Loucy (cell line): ENCODE data around the gene CLMN.

ENCODE experiments used
- H2AFZ ChIP-seq: fragments of 200-600 bp; sonication (generic); 2 replicates; pipeline ENCODE4 v1.6.0; 2016; ENCODE audit warnings: antibody characterized with exemption, mild to moderate bottlenecking, low read length, moderate library complexity
- H3F3A ChIP-seq: fragments of 200-600 bp; 2 replicates; pipeline ENCODE4 v1.6.0; 2016; ENCODE audit warnings: antibody characterized with exemption, low read depth, mild to moderate bottlenecking
- H3K27me3 ChIP-seq: fragments of 200-600 bp; sonication (generic); 2 replicates; pipeline ENCODE4 v1.6.1; 2014; ENCODE audit warnings: low read length, mild to moderate bottlenecking; ENCODE audit not compliant: insufficient read depth, poor library complexity, severe bottlenecking
- H3K36me3 ChIP-seq: fragments of 200-600 bp; sonication (generic); 2 replicates; pipeline ENCODE4 v1.6.1; 2016; ENCODE audit warnings: low read length; ENCODE audit not compliant: insufficient read depth
- H3K4me1 ChIP-seq: fragments of 200-600 bp; sonication (generic); 2 replicates; pipeline ENCODE4 v1.5.1; 2014; ENCODE audit warnings: low read length, mild to moderate bottlenecking; ENCODE audit not compliant: insufficient read depth, poor library complexity, severe bottlenecking
- H3K4me2 ChIP-seq: fragments of 200-600 bp; sonication (generic); 2 replicates; pipeline ENCODE4 v1.6.0; 2014; ENCODE audit warnings: antibody characterized with exemption, low read length, low read depth, mild to moderate bottlenecking; ENCODE audit not compliant: poor library complexity, severe bottlenecking
- H3K4me3 ChIP-seq: fragments of 200-600 bp; sonication (generic); 2 replicates; pipeline ENCODE4 v1.5.1; 2014; ENCODE audit warnings: low read length, mild to moderate bottlenecking, mixed read lengths; ENCODE audit not compliant: poor library complexity, severe bottlenecking
- H3K79me2 ChIP-seq: fragments of 200-600 bp; sonication (generic); 2 replicates; pipeline ENCODE4 v1.6.1; 2014; ENCODE audit warnings: low read length; ENCODE audit not compliant: insufficient read depth
- H3K9ac ChIP-seq: fragments of 200-600 bp; sonication (generic); 2 replicates; pipeline ENCODE4 v1.6.0; 2014; ENCODE audit warnings: mild to moderate bottlenecking, low read depth, low read length, moderate library complexity; ENCODE audit not compliant: poor library complexity, severe bottlenecking
- H3K9me2 ChIP-seq: fragments of 200-600 bp; sonication (generic); replicated peaks from 2 replicates; pipeline ENCODE4 v1.6.1; 2016; ENCODE audit warnings: low read depth, low read length, mixed read lengths
- H3K9me3 ChIP-seq: fragments of 200-600 bp; sonication (generic); 2 replicates; pipeline ENCODE4 v1.6.1; 2014; ENCODE audit warnings: mild to moderate bottlenecking, antibody characterized with exemption, low read length, low read depth; ENCODE audit not compliant: insufficient read depth
- H4K20me1 ChIP-seq: fragments of 200-600 bp; sonication (generic); 2 replicates; pipeline ENCODE4 v1.6.0; 2014; ENCODE audit warnings: antibody characterized with exemption, low read length, mild to moderate bottlenecking; ENCODE audit not compliant: insufficient read depth, poor library complexity, severe bottlenecking
- CTCF ChIP-seq: fragments of 200-600 bp; sonication (generic); conservative IDR thresholded peaks from 2 replicates; pipeline ENCODE4 v1.5.1; 2014; ENCODE audit warnings: mild to moderate bottlenecking, antibody characterized with exemption, low read length
- EZH2phosphoT487 ChIP-seq: fragments of 200-600 bp; IDR thresholded peaks from 2 replicates; pipeline ENCODE4 v1.6.1; 2018; ENCODE audit warnings: antibody characterized with exemption, mild to moderate bottlenecking, moderate library complexity, borderline replicate concordance

The CLMN gene

GRCh38 chr14:95137804-95138167, 181.9 kb downstream of the CLMN start:
- no peak overlapping the region for H3K4me2 ChIP-seq
- H3K4me1 ChIP-seq: no peaks in the 10 kb centered on the region
- H2AFZ ChIP-seq: no peak overlapping the region
- H3F3A ChIP-seq: no peaks in the 10 kb centered on the region
- no peak overlapping the region for H3K4me3 ChIP-seq
- no peak overlapping the region for H3K9ac ChIP-seq
- no peaks in the 10 kb centered on the region for H3K9me3 ChIP-seq
- H4K20me1 ChIP-seq: peaks cover 68% of the 10 kb centered on the region
- H3K36me3 ChIP-seq: peaks cover 19% of the 10 kb centered on the region; the same call in 1 of the 2 replicates
- H3K9me2 ChIP-seq: no peaks in the 10 kb centered on the region
- peaks cover 80% of the 10 kb centered on the region for H3K79me2 ChIP-seq
- no peaks in the 10 kb centered on the region for H3K27me3 ChIP-seq
- TF ChIP-seq EZH2phosphoT487 (no peak), CTCF (no peak)

DNA sequence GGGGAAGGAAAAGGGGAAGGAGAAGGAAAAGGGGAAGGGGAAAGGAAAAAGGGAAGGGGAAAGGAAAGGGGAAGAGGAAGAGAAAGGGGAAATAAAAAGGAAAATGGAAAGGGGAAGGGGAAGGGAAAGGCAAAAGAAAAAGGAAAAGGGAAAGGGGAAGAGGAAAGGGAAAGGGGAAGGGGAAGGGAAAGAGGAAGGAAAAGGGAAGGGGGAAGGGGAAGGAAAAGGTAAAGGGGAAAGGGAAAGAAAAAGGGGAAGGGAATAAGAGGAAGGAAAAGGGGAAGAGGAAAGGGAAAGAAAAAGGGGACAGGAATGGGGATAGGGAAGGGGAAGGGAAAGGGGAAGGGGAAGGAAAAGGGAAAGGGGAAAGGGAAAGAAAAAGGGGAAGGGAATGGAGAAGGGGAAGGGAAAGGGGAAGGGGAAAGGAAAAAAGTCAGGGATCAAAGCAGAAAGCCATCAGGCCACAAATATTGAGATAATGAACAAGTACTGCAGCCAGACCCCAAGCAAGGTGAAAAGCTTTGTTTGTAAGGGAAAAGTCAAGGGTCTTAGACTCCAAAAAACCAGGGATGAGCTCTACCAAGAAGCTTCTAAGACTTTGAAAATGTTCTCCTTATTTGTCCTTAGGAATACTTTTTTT, 182.4 kb downstream of the CLMN start:
- no peak overlapping the region for H3K4me2 ChIP-seq
- no peak overlapping the region for H3K9ac ChIP-seq
- TF ChIP-seq CTCF (no peak), EZH2phosphoT487 (no peak)
- peaks cover 75% of the 10 kb centered on the region for H3K79me2 ChIP-seq
- no peak overlapping the region for H3K4me3 ChIP-seq
- peaks cover 64% of the 10 kb centered on the region for H4K20me1 ChIP-seq
- H3K36me3 ChIP-seq: peaks cover 25% of the 10 kb centered on the region; the same call in 1 of the 2 replicates
- no peaks in the 10 kb centered on the region for H3K9me2 ChIP-seq
- H3K9me3 ChIP-seq: no peaks in the 10 kb centered on the region
- H3K4me1 ChIP-seq: no peaks in the 10 kb centered on the region
- H2AFZ ChIP-seq: no peak overlapping the region
- H3F3A ChIP-seq: no peaks in the 10 kb centered on the region
- no peaks in the 10 kb centered on the region for H3K27me3 ChIP-seq

- Histone ChIP-seq H3K9ac (no peak overlapping the region), H3K27me3 (no peaks in the 10 kb centered on the region), H2AFZ (no peak overlapping the region), H3F3A (no peaks in the 10 kb centered on the region), H3K36me3 (peaks cover 30% of the 10 kb centered on the region; the same call in 1 of the 2 replicates), H3K4me2 (no peak overlapping the region), H3K9me2 (no peaks in the 10 kb centered on the region), H3K9me3 (no peaks in the 10 kb centered on the region), H3K4me3 (no peak overlapping the region), H3K4me1 (no peaks in the 10 kb centered on the region), H4K20me1 (peaks cover 57% of the 10 kb centered on the region), H3K79me2 (peaks cover 68% of the 10 kb centered on the region)
- TF ChIP-seq CTCF (no peak), EZH2phosphoT487 (no peak)
These were observed 183.1 kb downstream of the CLMN start for GRCh38 chr14:95136631-95137030.
